Epithelial cell of esophagus (primary cell): ENCODE measurements around the gene RTCB.

ENCODE experiments used
- DNase-seq: peaks from one replicate; pipeline ENCODE4 v3.0.0; 2010; ENCODE audit warnings: low read depth
- H3K4me3 ChIP-seq: 2 replicates; pipeline ENCODE4 v1.5.1; 2011; ENCODE audit warnings: mild to moderate bottlenecking, low read length, control low read depth
- TF ChIP-seq, protein P1 (sequence below): IDR thresholded peaks from 2 replicates; pipeline ENCODE4 v1.5.1; 2011; ENCODE audit warnings: low read depth, mild to moderate bottlenecking, low read length, control low read depth, inconsistent platforms; ENCODE audit not compliant: insufficient read depth; ENCODE audit errors: missing control alignments

The RTCB gene

GRCh38 chr22:32411829-32412592 is at the start of gene RTCB:
Gene RTCB (minus strand): TSS chr22:32412247. CDS start chr22:32412156, 91 bp downstream.
- TF ChIP-seq, protein P1, sequence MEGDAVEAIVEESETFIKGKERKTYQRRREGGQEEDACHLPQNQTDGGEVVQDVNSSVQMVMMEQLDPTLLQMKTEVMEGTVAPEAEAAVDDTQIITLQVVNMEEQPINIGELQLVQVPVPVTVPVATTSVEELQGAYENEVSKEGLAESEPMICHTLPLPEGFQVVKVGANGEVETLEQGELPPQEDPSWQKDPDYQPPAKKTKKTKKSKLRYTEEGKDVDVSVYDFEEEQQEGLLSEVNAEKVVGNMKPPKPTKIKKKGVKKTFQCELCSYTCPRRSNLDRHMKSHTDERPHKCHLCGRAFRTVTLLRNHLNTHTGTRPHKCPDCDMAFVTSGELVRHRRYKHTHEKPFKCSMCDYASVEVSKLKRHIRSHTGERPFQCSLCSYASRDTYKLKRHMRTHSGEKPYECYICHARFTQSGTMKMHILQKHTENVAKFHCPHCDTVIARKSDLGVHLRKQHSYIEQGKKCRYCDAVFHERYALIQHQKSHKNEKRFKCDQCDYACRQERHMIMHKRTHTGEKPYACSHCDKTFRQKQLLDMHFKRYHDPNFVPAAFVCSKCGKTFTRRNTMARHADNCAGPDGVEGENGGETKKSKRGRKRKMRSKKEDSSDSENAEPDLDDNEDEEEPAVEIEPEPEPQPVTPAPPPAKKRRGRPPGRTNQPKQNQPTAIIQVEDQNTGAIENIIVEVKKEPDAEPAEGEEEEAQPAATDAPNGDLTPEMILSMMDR: no peak
- DNase-seq: peak; percentile 95
- H3K4me3 ChIP-seq: peak within 1 kb of the TSS; percentile 97

DNA sequence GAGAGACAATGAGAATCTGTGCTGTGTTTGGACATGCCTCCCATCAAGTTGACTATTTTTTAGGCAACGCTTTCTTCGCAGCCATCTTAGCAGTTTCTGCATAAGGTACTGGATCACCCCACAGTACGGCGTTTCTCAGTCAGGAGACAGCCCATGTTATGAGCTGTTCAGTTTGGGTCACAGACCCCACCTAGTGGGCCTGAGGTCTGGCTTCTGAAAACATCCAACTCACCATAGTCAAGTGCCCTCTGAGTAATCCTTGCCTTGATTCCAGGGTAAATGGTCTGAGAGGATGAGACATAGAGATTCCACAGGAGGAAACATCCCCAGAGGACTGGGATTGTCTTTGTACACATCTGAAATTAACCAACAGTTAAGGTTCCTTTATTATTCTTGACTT is 45.0 kb upstream of the RTCB start:
- TF ChIP-seq, protein P1: no peak
- no peak for DNase-seq
- H3K4me3 ChIP-seq: no peak overlapping the region

DNA sequence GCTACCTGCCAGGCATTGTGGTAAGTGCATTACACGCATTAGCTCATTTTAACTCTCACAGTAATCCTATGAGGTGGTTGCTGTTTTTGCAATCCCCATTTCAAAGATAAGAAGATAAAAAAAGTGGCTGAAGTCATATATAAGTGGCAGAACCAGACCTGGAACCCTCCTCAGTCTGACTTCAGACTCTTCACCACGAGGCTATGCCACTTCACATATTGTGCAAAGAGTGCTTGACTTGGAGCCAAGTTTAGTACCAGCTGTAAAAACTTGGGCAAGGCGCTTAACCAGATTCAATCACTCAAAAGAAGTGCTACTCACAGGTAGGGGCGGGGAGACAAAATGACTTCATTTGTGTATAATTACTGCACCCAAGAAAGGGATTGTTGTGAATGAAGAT is 36.9 kb upstream of the RTCB start:
- TF ChIP-seq, protein P1: no peak
- DNase-seq: peak; percentile 89
- H3K4me3 ChIP-seq: no peak overlapping the region

- no peak overlapping the region for H3K4me3 ChIP-seq
- TF ChIP-seq, protein P1: no peak
- DNase-seq: peak; percentile 36
Measured at GRCh38 chr22:32446321-32446720, 34.3 kb upstream of the RTCB start.

GRCh38 chr22:32444068-32444467 is 32.0 kb upstream of the RTCB start:
- peak; percentile 66 for DNase-seq
- H3K4me3 ChIP-seq: no peak overlapping the region
- TF ChIP-seq, protein P1: peak; percentile 62

DNA sequence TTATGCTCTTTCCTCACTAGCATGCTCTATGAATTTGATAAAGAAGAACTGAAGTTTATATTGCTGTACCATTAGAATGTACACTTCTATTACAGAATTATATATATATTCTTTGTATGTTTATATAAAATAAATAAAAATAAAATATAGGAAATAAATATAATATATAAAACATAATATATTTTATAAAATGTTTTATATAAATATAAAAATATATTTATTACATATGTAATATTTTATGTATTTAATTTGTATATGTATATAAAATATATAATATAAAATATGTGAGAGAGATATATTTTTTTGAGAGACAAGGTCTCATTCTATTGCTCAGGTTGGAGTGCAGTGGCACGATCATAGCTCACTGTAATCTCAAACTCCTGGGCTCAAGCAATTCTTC is 18.3 kb upstream of the RTCB start:
- no peak overlapping the region for H3K4me3 ChIP-seq
- DNase-seq: no peak
- TF ChIP-seq, protein P1: no peak

GRCh38 chr22:32426881-32427280 is 14.8 kb upstream of the RTCB start:
- TF ChIP-seq, protein P1: no peak
- H3K4me3 ChIP-seq: no peak overlapping the region
- DNase-seq: no peak
